OCI-LY1 (cell line): ENCODE results near the gene PLA2G2D.

Experiments used
- H2AFZ ChIP-seq: fragments of 200-600 bp; sonication (generic), shearing (Covaris generic); 2 replicates; pipeline ENCODE4 v1.6.0; 2014; ENCODE audit warnings: antibody characterized with exemption, mild to moderate bottlenecking, low read length
- H3F3A ChIP-seq: fragments of 200-600 bp; sonication (generic), shearing (Covaris generic); 2 replicates; pipeline ENCODE4 v1.6.0; 2014; ENCODE audit warnings: mild to moderate bottlenecking, antibody characterized with exemption, low read length, moderate library complexity; ENCODE audit not compliant: insufficient read depth
- H3K27ac ChIP-seq: fragments of 200-600 bp; sonication (generic); 2 replicates; pipeline ENCODE4 v1.5.1; 2014; ENCODE audit warnings: low read length, mixed run types, mild to moderate bottlenecking, low read depth; ENCODE audit not compliant: poor library complexity, severe bottlenecking
- H3K27me3 ChIP-seq: fragments of 200-600 bp; sonication (generic); 2 replicates; pipeline ENCODE4 v1.6.0; 2014; ENCODE audit warnings: antibody characterized with exemption, mild to moderate bottlenecking, low read length, moderate library complexity; ENCODE audit not compliant: insufficient read depth
- H3K36me3 ChIP-seq: fragments of 200-600 bp; sonication (generic); 2 replicates; pipeline ENCODE4 v1.6.1; 2014; ENCODE audit warnings: mild to moderate bottlenecking, antibody characterized with exemption, low read length, moderate library complexity, mixed read lengths; ENCODE audit not compliant: insufficient read depth
- H3K4me1 ChIP-seq: fragments of 200-600 bp; sonication (generic); 2 replicates; pipeline ENCODE4 v1.5.1; 2014; ENCODE audit warnings: mild to moderate bottlenecking, low read length, moderate library complexity; ENCODE audit not compliant: insufficient read depth, severe bottlenecking
- H3K4me2 ChIP-seq: fragments of 200-600 bp; sonication (generic), shearing (Covaris generic); 2 replicates; pipeline ENCODE4 v1.6.1; 2014; ENCODE audit warnings: low read length
- H3K4me3 ChIP-seq: fragments of 200-600 bp; sonication (generic); 2 replicates; pipeline ENCODE4 v1.5.1; 2014; ENCODE audit warnings: low read length, low read depth, mild to moderate bottlenecking, mixed read lengths; ENCODE audit not compliant: poor library complexity, severe bottlenecking
- H3K79me2 ChIP-seq: fragments of 200-600 bp; shearing (Covaris generic); 2 replicates; pipeline ENCODE4 v1.6.1; 2016; ENCODE audit warnings: mixed run types, low read length, mixed read lengths; ENCODE audit not compliant: insufficient read depth
- H3K9ac ChIP-seq: fragments of 200-600 bp; sonication (generic), shearing (Covaris generic); 2 replicates; pipeline ENCODE4 v1.6.1; 2014; ENCODE audit warnings: mild to moderate bottlenecking, low read length, mixed read lengths
- H3K9me2 ChIP-seq: fragments of 200-600 bp; sonication (generic), shearing (Covaris generic); 2 replicates; pipeline ENCODE4 v1.6.1; 2014; ENCODE audit warnings: low read depth, mild to moderate bottlenecking, low read length, mixed read lengths
- H3K9me3 ChIP-seq: fragments of 200-600 bp; shearing (Covaris generic); 2 replicates; pipeline ENCODE4 v1.6.1; 2014; ENCODE audit warnings: low read length, mixed read lengths
- H4K20me1 ChIP-seq: fragments of 200-600 bp; sonication (generic), shearing (Covaris generic); 2 replicates; pipeline ENCODE4 v1.6.0; 2016; ENCODE audit warnings: mild to moderate bottlenecking, low read length; ENCODE audit not compliant: insufficient read depth
- CTCF ChIP-seq: fragments of 200-600 bp; sonication (generic), shearing (Covaris generic); IDR thresholded peaks from 2 replicates; pipeline ENCODE4 v1.5.1; 2017; ENCODE audit warnings: mild to moderate bottlenecking, antibody characterized with exemption, low read length, moderate library complexity, mixed read lengths
- EZH2 ChIP-seq: fragments of 200-600 bp; sonication (generic), shearing (Covaris generic); IDR thresholded peaks from 2 replicates; pipeline ENCODE4 v1.8.0; 2017; ENCODE audit warnings: borderline replicate concordance, mixed run types, mild to moderate bottlenecking, antibody characterized with exemption, low read length, moderate library complexity, mixed read lengths

Gene PLA2G2D

GRCh38 chr1:20090119-20090518 is 29.2 kb downstream of the PLA2G2D start:
- H3K27ac ChIP-seq = no peak overlapping the region
- H3K36me3 ChIP-seq = no peaks in the 10 kb centered on the region
- no peaks in the 10 kb centered on the region for H3K9me3 ChIP-seq
- no peak overlapping the region for H3K4me3 ChIP-seq
- no peaks in the 10 kb centered on the region for H3F3A ChIP-seq
- no peaks in the 10 kb centered on the region for H3K79me2 ChIP-seq
- H4K20me1 ChIP-seq = no peaks in the 10 kb centered on the region
- H3K9ac ChIP-seq = no peak overlapping the region
- TF ChIP-seq EZH2 (no peak), CTCF (no peak)
- H2AFZ ChIP-seq = no peak overlapping the region
- H3K27me3 ChIP-seq = no peaks in the 10 kb centered on the region
- H3K4me1 ChIP-seq = no peaks in the 10 kb centered on the region
- no peak overlapping the region for H3K4me2 ChIP-seq
- no peaks in the 10 kb centered on the region for H3K9me2 ChIP-seq

- no peaks in the 10 kb centered on the region for H3K4me1 ChIP-seq
- TF ChIP-seq CTCF (no peak), EZH2 (no peak)
These were observed 29.8 kb downstream of the PLA2G2D start for GRCh38 chr1:20089328-20090077.

GRCh38 chr1:20087668-20088067 is 31.7 kb downstream of the PLA2G2D start:
- H3K27me3 ChIP-seq = no peaks in the 10 kb centered on the region
- H3K4me3 ChIP-seq = no peak overlapping the region
- H3F3A ChIP-seq = no peaks in the 10 kb centered on the region

More at GRCh38 chr1:20089328-20090077, 29.8 kb downstream of the PLA2G2D start:
- H3K36me3 ChIP-seq = no peaks in the 10 kb centered on the region
- no peaks in the 10 kb centered on the region for H3K9me2 ChIP-seq
- no peaks in the 10 kb centered on the region for H3K27me3 ChIP-seq
- no peak overlapping the region for H3K4me2 ChIP-seq
- H3K9me3 ChIP-seq = no peaks in the 10 kb centered on the region
- H3K4me3 ChIP-seq = no peak overlapping the region
- no peaks in the 10 kb centered on the region for H3K79me2 ChIP-seq
- H3F3A ChIP-seq = no peaks in the 10 kb centered on the region
- H3K27ac ChIP-seq = no peak overlapping the region
- H3K9ac ChIP-seq = no peak overlapping the region
- H4K20me1 ChIP-seq = no peaks in the 10 kb centered on the region
- no peak overlapping the region for H2AFZ ChIP-seq

More at GRCh38 chr1:20087668-20088067, 31.7 kb downstream of the PLA2G2D start:
- H3K79me2 ChIP-seq = no peaks in the 10 kb centered on the region
- no peaks in the 10 kb centered on the region for H4K20me1 ChIP-seq
- no peaks in the 10 kb centered on the region for H3K9me3 ChIP-seq
- H3K4me1 ChIP-seq = no peaks in the 10 kb centered on the region
- H2AFZ ChIP-seq = no peak overlapping the region
- TF ChIP-seq EZH2 (no peak), CTCF (peak; percentile 49)
- no peak overlapping the region for H3K9ac ChIP-seq
- no peak overlapping the region for H3K27ac ChIP-seq
- H3K4me2 ChIP-seq = no peak overlapping the region
- no peaks in the 10 kb centered on the region for H3K9me2 ChIP-seq
- H3K36me3 ChIP-seq = no peaks in the 10 kb centered on the region
